DOHH2 (cell line): ENCODE measurements around the gene HK1.

Source experiments
- H3F3A ChIP-seq: fragments of 200-600 bp; sonication (generic), shearing (Covaris generic); 2 replicates; pipeline ENCODE4 v1.6.0; 2016; ENCODE audit warnings: antibody characterized with exemption, mild to moderate bottlenecking; ENCODE audit not compliant: control insufficient read depth, insufficient read depth
- H3K27ac ChIP-seq: fragments of 200-600 bp; sonication (generic); 2 replicates; pipeline ENCODE4 v1.5.1; 2014; ENCODE audit warnings: low read depth, mild to moderate bottlenecking, low read length, moderate library complexity
- H3K27me3 ChIP-seq: fragments of 200-600 bp; sonication (generic); 2 replicates; pipeline ENCODE4 v1.6.1; 2014; ENCODE audit warnings: mild to moderate bottlenecking, low read length, mixed read lengths; ENCODE audit not compliant: control insufficient read depth
- H3K36me3 ChIP-seq: fragments of 200-600 bp; sonication (generic); 2 replicates; pipeline ENCODE4 v1.6.1; 2014; ENCODE audit warnings: mild to moderate bottlenecking, low read length, moderate library complexity, mixed read lengths; ENCODE audit not compliant: control insufficient read depth
- H3K4me1 ChIP-seq: fragments of 200-600 bp; sonication (generic); 2 replicates; pipeline ENCODE4 v1.6.1; 2014; ENCODE audit warnings: mild to moderate bottlenecking, low read length, mixed read lengths; ENCODE audit not compliant: control insufficient read depth
- H3K4me2 ChIP-seq: fragments of 200-600 bp; sonication (generic); 2 replicates; pipeline ENCODE4 v1.6.0; 2014; ENCODE audit warnings: mild to moderate bottlenecking, low read length, moderate library complexity
- H3K4me3 ChIP-seq: fragments of 200-600 bp; sonication (generic); 2 replicates; pipeline ENCODE4 v1.5.1; 2014; ENCODE audit warnings: mild to moderate bottlenecking, low read length, mixed read lengths
- H3K79me2 ChIP-seq: fragments of 200-600 bp; sonication (generic); 2 replicates; pipeline ENCODE4 v1.6.1; 2014; ENCODE audit warnings: mild to moderate bottlenecking, low read length, mixed read lengths; ENCODE audit not compliant: control insufficient read depth
- H3K9me2 ChIP-seq: fragments of 200-600 bp; sonication (generic); replicated peaks from 2 replicates; pipeline ENCODE4 v1.6.1; 2014; ENCODE audit warnings: mild to moderate bottlenecking, low read length, mixed read lengths; ENCODE audit not compliant: control insufficient read depth
- H3K9me3 ChIP-seq: fragments of 200-600 bp; sonication (generic); 2 replicates; pipeline ENCODE4 v1.6.1; 2014; ENCODE audit warnings: antibody characterized with exemption, low read length, mixed read lengths; ENCODE audit not compliant: control insufficient read depth, insufficient read depth
- H4K20me1 ChIP-seq: fragments of 200-600 bp; sonication (generic); 2 replicates; pipeline ENCODE4 v1.6.0; 2014; ENCODE audit warnings: low read depth, mild to moderate bottlenecking, antibody characterized with exemption, low read length, moderate library complexity; ENCODE audit not compliant: control insufficient read depth, insufficient read depth
- EZH2phosphoT487 ChIP-seq: fragments of 200-600 bp; sonication (generic); IDR thresholded peaks from 2 replicates; pipeline ENCODE4 v1.6.1; 2017; ENCODE audit warnings: borderline replicate concordance, mild to moderate bottlenecking, antibody characterized with exemption, low read length, moderate library complexity, mixed read lengths
- TF ChIP-seq, protein P1 (sequence below): fragments of 200-600 bp; sonication (generic); IDR thresholded peaks from one replicate; pipeline ENCODE4 v1.5.1; 2014; ENCODE audit warnings: antibody characterized with exemption, mild to moderate bottlenecking, low read depth, low read length; ENCODE audit not compliant: poor library complexity, severe bottlenecking

The HK1 gene

GRCh38 chr10:69412232-69412790 lies 134.0 kb downstream of the HK1 start:
- no peaks in the 10 kb centered on the region for H3K9me2 ChIP-seq
- H3K4me3 ChIP-seq: no peak overlapping the region
- H4K20me1 ChIP-seq: no peaks in the 10 kb centered on the region
- H3K79me2 ChIP-seq: no peaks in the 10 kb centered on the region
- H3K27me3 ChIP-seq: no peaks in the 10 kb centered on the region
- no peak overlapping the region for H3K4me2 ChIP-seq
- H3K36me3 ChIP-seq: no peaks in the 10 kb centered on the region
- H3K27ac ChIP-seq: no peak overlapping the region
- H3K4me1 ChIP-seq: peaks cover 22% of the 10 kb centered on the region
- TF ChIP-seq, protein P1, sequence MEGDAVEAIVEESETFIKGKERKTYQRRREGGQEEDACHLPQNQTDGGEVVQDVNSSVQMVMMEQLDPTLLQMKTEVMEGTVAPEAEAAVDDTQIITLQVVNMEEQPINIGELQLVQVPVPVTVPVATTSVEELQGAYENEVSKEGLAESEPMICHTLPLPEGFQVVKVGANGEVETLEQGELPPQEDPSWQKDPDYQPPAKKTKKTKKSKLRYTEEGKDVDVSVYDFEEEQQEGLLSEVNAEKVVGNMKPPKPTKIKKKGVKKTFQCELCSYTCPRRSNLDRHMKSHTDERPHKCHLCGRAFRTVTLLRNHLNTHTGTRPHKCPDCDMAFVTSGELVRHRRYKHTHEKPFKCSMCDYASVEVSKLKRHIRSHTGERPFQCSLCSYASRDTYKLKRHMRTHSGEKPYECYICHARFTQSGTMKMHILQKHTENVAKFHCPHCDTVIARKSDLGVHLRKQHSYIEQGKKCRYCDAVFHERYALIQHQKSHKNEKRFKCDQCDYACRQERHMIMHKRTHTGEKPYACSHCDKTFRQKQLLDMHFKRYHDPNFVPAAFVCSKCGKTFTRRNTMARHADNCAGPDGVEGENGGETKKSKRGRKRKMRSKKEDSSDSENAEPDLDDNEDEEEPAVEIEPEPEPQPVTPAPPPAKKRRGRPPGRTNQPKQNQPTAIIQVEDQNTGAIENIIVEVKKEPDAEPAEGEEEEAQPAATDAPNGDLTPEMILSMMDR: no peak
- no peak for TF ChIP-seq EZH2phosphoT487
- H3K9me3 ChIP-seq: no peaks in the 10 kb centered on the region
- H3F3A ChIP-seq: no peaks in the 10 kb centered on the region

GRCh38 chr10:69413221-69413865 lies 135.0 kb downstream of the HK1 start:
- Histone ChIP-seq H3K4me1 (peaks cover 15% of the 10 kb centered on the region), H3K9me3 (no peaks in the 10 kb centered on the region), H3K36me3 (no peaks in the 10 kb centered on the region), H3F3A (no peaks in the 10 kb centered on the region), H3K4me2 (0 out of 2 replicates have a peak overlapping the region, but pooled peaks have one; percentile 16), H3K4me3 (no peak overlapping the region), H4K20me1 (no peaks in the 10 kb centered on the region), H3K27me3 (0 out of 2 replicates have a peak, but pooled peaks cover 7% of the 10 kb centered on the region), H3K79me2 (no peaks in the 10 kb centered on the region), H3K27ac (no peak overlapping the region), H3K9me2 (no peaks in the 10 kb centered on the region)
- TF ChIP-seq, protein P1: peak; percentile 74
- no peak for TF ChIP-seq EZH2phosphoT487

DNA sequence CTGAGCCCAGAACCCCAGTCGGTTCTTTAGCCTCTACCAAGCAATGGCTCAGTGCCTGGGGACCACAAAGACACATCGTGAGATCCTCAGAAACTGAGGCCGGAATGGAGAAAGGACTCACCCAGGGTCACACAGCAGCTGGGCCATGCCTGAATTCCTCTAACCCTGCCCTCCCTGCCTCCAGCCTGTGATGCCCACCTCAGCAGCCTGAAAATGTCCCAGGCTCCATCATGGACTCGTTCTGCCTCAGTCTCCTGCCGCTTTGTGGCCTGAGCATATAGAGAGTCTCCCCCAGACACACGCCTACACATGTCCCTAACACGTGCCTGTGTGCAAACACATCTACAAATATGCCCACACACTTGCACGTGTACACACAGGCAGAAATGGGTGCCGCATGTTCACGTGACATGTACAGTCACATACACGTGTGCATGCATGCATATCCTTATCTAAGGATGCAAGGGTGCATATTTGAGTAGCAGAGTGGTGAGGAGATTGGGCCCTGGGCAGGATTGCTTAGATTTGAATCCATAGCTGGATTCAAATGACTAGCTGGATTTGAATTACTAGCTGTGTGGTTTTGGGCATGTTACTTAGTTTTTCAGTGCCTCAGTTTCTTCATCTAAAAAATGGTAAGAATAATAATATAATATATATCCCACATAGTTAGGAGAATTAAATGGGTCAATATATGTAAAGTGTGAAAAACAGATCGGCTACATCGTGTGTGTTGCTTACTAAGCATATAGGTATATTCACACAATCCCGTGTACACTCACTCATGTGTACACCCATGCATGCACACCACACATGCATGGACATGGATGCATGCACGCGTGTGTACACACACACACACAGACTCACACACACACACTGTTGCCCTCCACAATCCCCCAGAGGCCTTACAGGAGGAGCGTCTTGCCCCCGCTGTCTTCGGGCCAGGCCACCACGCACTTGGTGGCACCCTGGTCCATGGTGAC lies 136.0 kb downstream of the HK1 start:
- Histone ChIP-seq H3K9me2 (no peaks in the 10 kb centered on the region), H3K27me3 (0 out of 2 replicates have a peak, but pooled peaks cover 8% of the 10 kb centered on the region), H3K36me3 (no peaks in the 10 kb centered on the region), H3K4me2 (no peak overlapping the region), H3F3A (no peaks in the 10 kb centered on the region), H3K79me2 (no peaks in the 10 kb centered on the region), H3K9me3 (no peaks in the 10 kb centered on the region), H3K4me1 (peaks cover 8% of the 10 kb centered on the region), H3K4me3 (no peak overlapping the region), H4K20me1 (no peaks in the 10 kb centered on the region), H3K27ac (no peak overlapping the region)
- TF ChIP-seq EZH2phosphoT487: no peak
- TF ChIP-seq, protein P1: no peak
